Measurements from ENCODE around the gene NDUFA8. TPM values are rescaled to one million over a fixed set of nuclear protein-coding genes. Genes with fewer than 3 reads are reported as not detected.

The NDUFA8 gene
- polyA plus RNA-seq, 4 donors: 68.0 to 188 (median 106) TPM

GRCh38 chr9:122158202-122158601 lies 1.4 kb downstream of the NDUFA8 start:
- H3K27me3 ChIP-seq (ENCODE audit: control insufficient read depth in 3 of 3, insufficient read depth in 3 of 3, low read length in 3 of 3): no peaks in the 10 kb centered on the region
- H3K36me3 ChIP-seq (ENCODE audit: control insufficient read depth in 3 of 3, insufficient read depth in 2 of 3, low read depth in 1 of 3, low read length in 3 of 3): no peaks in the 10 kb centered on the region
- no peak overlapping the region for H3K4me3 ChIP-seq (ENCODE audit: low read depth in 1 of 3, low read length in 3 of 3)
- FAIRE-seq: no peak
- 54 to 65% (median 63%) methylated on average over 3 of the region's 3 CpGs for WGBS, 3 donors
- peaks cover 2 to 10% (median 4%) of the 10 kb centered on the region in 3 donors for H3K4me1 ChIP-seq (ENCODE audit: control insufficient read depth in 3 of 3, insufficient read depth in 2 of 3, low read depth in 1 of 3, low read length in 2 of 3)
- H3K27ac ChIP-seq (ENCODE audit: low read depth in 1 of 3, low read length in 2 of 3): no peak overlapping the region
- H3K9me3 ChIP-seq (ENCODE audit: control insufficient read depth in 2 of 2, insufficient read depth in 1 of 2, low read depth in 1 of 2, low read length in 1 of 2): no peaks in the 10 kb centered on the region
- DNase-seq: peak; percentile 43 to 54

- DNase-seq: no peak
- Histone ChIP-seq H3K27me3 (ENCODE audit: control insufficient read depth in 3 of 3, insufficient read depth in 3 of 3, low read length in 3 of 3) (no peaks in the 10 kb centered on the region), H3K9me3 (ENCODE audit: control insufficient read depth in 2 of 2, insufficient read depth in 1 of 2, low read depth in 1 of 2, low read length in 1 of 2) (no peaks in the 10 kb centered on the region), H3K36me3 (ENCODE audit: control insufficient read depth in 3 of 3, insufficient read depth in 2 of 3, low read depth in 1 of 3, low read length in 3 of 3) (peaks cover 3 to 4% (median 4%) of the 10 kb centered on the region in 3 donors), H3K4me3 (ENCODE audit: low read depth in 1 of 3, low read length in 3 of 3) (no peak overlapping the region), H3K4me1 (ENCODE audit: control insufficient read depth in 3 of 3, insufficient read depth in 2 of 3, low read depth in 1 of 3, low read length in 2 of 3) (peaks cover 2 to 10% (median 4%) of the 10 kb centered on the region in 3 donors), H3K27ac (ENCODE audit: low read depth in 1 of 3, low read length in 2 of 3) (no peak overlapping the region)
- 87 to 91% (median 88%) methylated on average over 4 of the region's 4 CpGs for WGBS, 3 donors
- no peak for FAIRE-seq
Observed at GRCh38 chr9:122155796-122156195, 3.8 kb downstream of the NDUFA8 start.

- peaks cover 6 to 21% (median 14%) of the 10 kb centered on the region in 3 donors for H3K36me3 ChIP-seq (ENCODE audit: control insufficient read depth in 3 of 3, insufficient read depth in 2 of 3, low read depth in 1 of 3, low read length in 3 of 3)
- H3K27ac ChIP-seq (ENCODE audit: low read depth in 1 of 3, low read length in 2 of 3): no peak overlapping the region
- 69 to 79% (median 75%) methylated on average over 4 of the region's 4 CpGs for WGBS, 3 donors
- no peaks in the 10 kb centered on the region for H3K27me3 ChIP-seq (ENCODE audit: control insufficient read depth in 3 of 3, insufficient read depth in 3 of 3, low read length in 3 of 3)
- H3K4me3 ChIP-seq (ENCODE audit: low read depth in 1 of 3, low read length in 3 of 3): no peak overlapping the region
- DNase-seq: no peak
- H3K4me1 ChIP-seq (ENCODE audit: control insufficient read depth in 3 of 3, insufficient read depth in 2 of 3, low read depth in 1 of 3, low read length in 2 of 3): no peaks in the 10 kb centered on the region
- no peak for FAIRE-seq
- H3K9me3 ChIP-seq (ENCODE audit: control insufficient read depth in 2 of 2, insufficient read depth in 1 of 2, low read depth in 1 of 2, low read length in 1 of 2): no peaks in the 10 kb centered on the region
Observed at GRCh38 chr9:122151267-122151828, 8.2 kb downstream of the NDUFA8 start.

- Histone ChIP-seq H3K4me3 (ENCODE audit: low read depth in 1 of 3, low read length in 3 of 3) (no peak overlapping the region), H3K36me3 (ENCODE audit: control insufficient read depth in 3 of 3, insufficient read depth in 2 of 3, low read depth in 1 of 3, low read length in 3 of 3) (peaks cover 6 to 34% (median 25%) of the 10 kb centered on the region in 3 donors), H3K4me1 (ENCODE audit: control insufficient read depth in 3 of 3, insufficient read depth in 2 of 3, low read depth in 1 of 3, low read length in 2 of 3) (peaks cover 0 to 4% (median 0%) of the 10 kb centered on the region in 3 donors), H3K9me3 (ENCODE audit: control insufficient read depth in 2 of 2, insufficient read depth in 1 of 2, low read depth in 1 of 2, low read length in 1 of 2) (no peaks in the 10 kb centered on the region), H3K27ac (ENCODE audit: low read depth in 1 of 3, low read length in 2 of 3) (no peak overlapping the region), H3K27me3 (ENCODE audit: control insufficient read depth in 3 of 3, insufficient read depth in 3 of 3, low read length in 3 of 3) (no peaks in the 10 kb centered on the region)
- 93 to 98% (median 95%) methylated on average over 2 of the region's 2 CpGs for WGBS, 3 donors
- DNase-seq (no peak), FAIRE-seq (no peak)
Observed at GRCh38 chr9:122145592-122145863, 14.1 kb downstream of the NDUFA8 start.

GRCh38 chr9:122144836-122145591 lies 14.6 kb downstream of the NDUFA8 start:
- Histone ChIP-seq H3K36me3 (ENCODE audit: control insufficient read depth in 3 of 3, insufficient read depth in 2 of 3, low read depth in 1 of 3, low read length in 3 of 3) (peaks cover 6 to 34% (median 25%) of the 10 kb centered on the region in 3 donors), H3K4me1 (ENCODE audit: control insufficient read depth in 3 of 3, insufficient read depth in 2 of 3, low read depth in 1 of 3, low read length in 2 of 3) (peaks cover 0 to 4% (median 0%) of the 10 kb centered on the region in 3 donors), H3K27ac (ENCODE audit: low read depth in 1 of 3, low read length in 2 of 3) (no peak overlapping the region), H3K27me3 (ENCODE audit: control insufficient read depth in 3 of 3, insufficient read depth in 3 of 3, low read length in 3 of 3) (no peaks in the 10 kb centered on the region), H3K9me3 (ENCODE audit: control insufficient read depth in 2 of 2, insufficient read depth in 1 of 2, low read depth in 1 of 2, low read length in 1 of 2) (no peaks in the 10 kb centered on the region), H3K4me3 (ENCODE audit: low read depth in 1 of 3, low read length in 3 of 3) (no peak overlapping the region)
- no peak for DNase-seq
- 88 to 90% (median 89%) methylated on average over 3 of the region's 3 CpGs for WGBS, 3 donors
- FAIRE-seq: no peak

- peaks cover 0 to 4% (median 0%) of the 10 kb centered on the region in 3 donors for H3K4me1 ChIP-seq (ENCODE audit: control insufficient read depth in 3 of 3, insufficient read depth in 2 of 3, low read depth in 1 of 3, low read length in 2 of 3)
- H3K27me3 ChIP-seq (ENCODE audit: control insufficient read depth in 3 of 3, insufficient read depth in 3 of 3, low read length in 3 of 3): no peaks in the 10 kb centered on the region
- FAIRE-seq (no peak), DNase-seq (no peak)
- H3K9me3 ChIP-seq (ENCODE audit: control insufficient read depth in 2 of 2, insufficient read depth in 1 of 2, low read depth in 1 of 2, low read length in 1 of 2): no peaks in the 10 kb centered on the region
- 74 to 94% (median 90%) methylated on average over 14 of the region's 14 CpGs for WGBS, 3 donors
- H3K36me3 ChIP-seq (ENCODE audit: control insufficient read depth in 3 of 3, insufficient read depth in 2 of 3, low read depth in 1 of 3, low read length in 3 of 3): peaks cover 6 to 28% (median 22%) of the 10 kb centered on the region in 3 donors
- no peak overlapping the region for H3K4me3 ChIP-seq (ENCODE audit: low read depth in 1 of 3, low read length in 3 of 3)
- H3K27ac ChIP-seq (ENCODE audit: low read depth in 1 of 3, low read length in 2 of 3): no peak overlapping the region
Observed at GRCh38 chr9:122143876-122144405, 15.6 kb downstream of the NDUFA8 start.

- Histone ChIP-seq H3K27me3 (ENCODE audit: control insufficient read depth in 3 of 3, insufficient read depth in 3 of 3, low read length in 3 of 3) (no peaks in the 10 kb centered on the region), H3K4me3 (ENCODE audit: low read depth in 1 of 3, low read length in 3 of 3) (no peak overlapping the region), H3K9me3 (ENCODE audit: control insufficient read depth in 2 of 2, insufficient read depth in 1 of 2, low read depth in 1 of 2, low read length in 1 of 2) (no peaks in the 10 kb centered on the region), H3K36me3 (ENCODE audit: control insufficient read depth in 3 of 3, insufficient read depth in 2 of 3, low read depth in 1 of 3, low read length in 3 of 3) (peaks cover 6 to 28% (median 22%) of the 10 kb centered on the region in 3 donors), H3K4me1 (ENCODE audit: control insufficient read depth in 3 of 3, insufficient read depth in 2 of 3, low read depth in 1 of 3, low read length in 2 of 3) (peaks cover 0 to 4% (median 0%) of the 10 kb centered on the region in 3 donors), H3K27ac (ENCODE audit: low read depth in 1 of 3, low read length in 2 of 3) (no peak overlapping the region)
- WGBS, 3 donors: 73 to 90% (median 81%) methylated on average over 1 of the region's 1 CpG
- FAIRE-seq: no peak
- DNase-seq: no peak
Observed at GRCh38 chr9:122143296-122143695, 16.3 kb downstream of the NDUFA8 start.

- Histone ChIP-seq H3K27me3 (ENCODE audit: control insufficient read depth in 3 of 3, insufficient read depth in 3 of 3, low read length in 3 of 3) (no peaks in the 10 kb centered on the region), H3K9me3 (ENCODE audit: control insufficient read depth in 2 of 2, insufficient read depth in 1 of 2, low read depth in 1 of 2, low read length in 1 of 2) (no peaks in the 10 kb centered on the region), H3K27ac (ENCODE audit: low read depth in 1 of 3, low read length in 2 of 3) (no peak overlapping the region), H3K4me1 (ENCODE audit: control insufficient read depth in 3 of 3, insufficient read depth in 2 of 3, low read depth in 1 of 3, low read length in 2 of 3) (peaks cover 0 to 4% (median 0%) of the 10 kb centered on the region in 3 donors), H3K36me3 (ENCODE audit: control insufficient read depth in 3 of 3, insufficient read depth in 2 of 3, low read depth in 1 of 3, low read length in 3 of 3) (peaks cover 4 to 21% (median 17%) of the 10 kb centered on the region in 3 donors), H3K4me3 (ENCODE audit: low read depth in 1 of 3, low read length in 3 of 3) (no peak overlapping the region)
- DNase-seq: no peak
- 85 to 93% (median 91%) methylated on average over 5 of the region's 5 CpGs for WGBS, 3 donors
- FAIRE-seq: no peak
Observed at GRCh38 chr9:122141671-122142070, 17.9 kb downstream of the NDUFA8 start.

Data from small intestine (tissue), 7 donors.